NCI-H2171 (cell line): Measurements from ENCODE around the gene TFF2.
A peak's percentile ranks its signal among the peaks of the same experiment; 100 is the strongest.

Experiments used
- DNase-seq: peaks from one replicate; lab custom pipeline; 2025; lab: John Stamatoyannopoulos, UW

Gene TFF2

GRCh38 chr21:42320791-42321190 lies 30.0 kb downstream of the TFF2 start:
- no peak for DNase-seq

- no peak for DNase-seq
Observed at GRCh38 chr21:42319851-42320572, 30.8 kb downstream of the TFF2 start.

GRCh38 chr21:42319376-42319775 lies 31.4 kb downstream of the TFF2 start:
- DNase-seq = no peak

GRCh38 chr21:42317826-42318746 lies 32.7 kb downstream of the TFF2 start:
- DNase-seq = peak; percentile 19

- DNase-seq = no peak
Observed at GRCh38 chr21:42317341-42317741, 33.5 kb downstream of the TFF2 start.

- DNase-seq = no peak
Observed at GRCh38 chr21:42316891-42317290, 33.9 kb downstream of the TFF2 start.

- DNase-seq = peak; percentile 7
Observed at GRCh38 chr21:42315296-42315891, 35.4 kb downstream of the TFF2 start, which contains the start of gene TFF3. TFF3 (minus strand) TSS chr21:42315409; CDS start chr21:42315374, 35 bp downstream.

GRCh38 chr21:42314616-42315295 lies 36.0 kb downstream of the TFF2 start:
- DNase-seq = no peak

- no peak for DNase-seq
Observed at GRCh38 chr21:42313501-42313969, 37.3 kb downstream of the TFF2 start.

GRCh38 chr21:42312626-42313104 lies 38.1 kb downstream of the TFF2 start:
- peak; percentile 35 for DNase-seq

- DNase-seq = no peak
Observed at GRCh38 chr21:42311816-42312625, 38.8 kb downstream of the TFF2 start.

GRCh38 chr21:42311160-42311559 lies 39.6 kb downstream of the TFF2 start:
- no peak for DNase-seq

- DNase-seq = no peak
Observed at GRCh38 chr21:42310411-42311001, 40.3 kb downstream of the TFF2 start.

- no peak for DNase-seq
Observed at GRCh38 chr21:42309753-42310213, 41.0 kb downstream of the TFF2 start.

GRCh38 chr21:42308914-42309752 lies 41.7 kb downstream of the TFF2 start:
- no peak for DNase-seq

GRCh38 chr21:42308161-42308913 lies 42.5 kb downstream of the TFF2 start:
- DNase-seq = no peak

- peak; percentile 26 for DNase-seq
Observed at GRCh38 chr21:42307106-42307505, 43.7 kb downstream of the TFF2 start.

GRCh38 chr21:42306366-42307035 lies 44.3 kb downstream of the TFF2 start:
- DNase-seq = peak; percentile 15
